MCF 10A (cell line): ENCODE results near the gene HEBP1. TPM values are rescaled to one million over a fixed set of nuclear protein-coding genes. Genes with fewer than 3 reads are reported as not detected.

Experiments
- BruUV-seq: library from RNA; stranded (reverse); fragments of 400-500 nt; replicated peaks from 2 replicates; lab custom pipeline; 2021; lab: Mats Ljungman, UMichigan
- CTCF ChIA-PET: fragments of 300-600 bp; sonication (Branson Sonifier 250); formaldehyde crosslinking; extraction: SDS; loops from one replicate; lab custom pipeline; 2021; ENCODE audit warnings: antibody characterized with exemption, inconsistent platforms; lab: Yijun Ruan, JAX
- POLR2A ChIA-PET: fragments of 300-600, 350-650 bp; sonication (Branson Sonifier 250); formaldehyde crosslinking; extraction: SDS; loops from one replicate; lab custom pipeline; 2020; ENCODE audit warnings: antibody characterized with exemption, inconsistent platforms; lab: Yijun Ruan, JAX
- DNase-seq: peaks from one replicate; pipeline ENCODE4 v3.0.0-alpha.2; 2018; ENCODE audit not compliant: unreplicated experiment
- H3K27ac Mint-ChIP-seq: one replicate; pipeline ENCODE4 v1.8.0; 2022; ENCODE audit warnings: mild to moderate bottlenecking, low read depth, mixed read lengths; ENCODE audit not compliant: unreplicated experiment
- H3K27me3 Mint-ChIP-seq: one replicate; pipeline ENCODE4 v1.8.0; 2022; ENCODE audit warnings: mixed read lengths; ENCODE audit not compliant: insufficient read depth, unreplicated experiment
- H3K36me3 Mint-ChIP-seq: one replicate; pipeline ENCODE4 v1.8.0; 2022; ENCODE audit warnings: mild to moderate bottlenecking, moderate library complexity, mixed read lengths; ENCODE audit not compliant: insufficient read depth, unreplicated experiment
- H3K4me1 Mint-ChIP-seq: one replicate; pipeline ENCODE4 v1.8.0; 2022; ENCODE audit warnings: mixed read lengths; ENCODE audit not compliant: insufficient read depth, unreplicated experiment
- H3K4me3 Mint-ChIP-seq: one replicate; pipeline ENCODE4 v1.8.0; 2022; ENCODE audit warnings: mild to moderate bottlenecking, moderate library complexity, mixed read lengths; ENCODE audit not compliant: unreplicated experiment
- H3K9me3 Mint-ChIP-seq: one replicate; pipeline ENCODE4 v1.8.0; 2022; ENCODE audit warnings: mixed read lengths; ENCODE audit not compliant: unreplicated experiment
- CTCF ChIP-seq: fragments of 200-600 bp; IDR thresholded peaks from one replicate; pipeline ENCODE4 v1.8.0; 2022; ENCODE audit warnings: antibody characterized with exemption, mild to moderate bottlenecking; ENCODE audit not compliant: unreplicated experiment
- intact Hi-C: fragments of 100-400 bp; cut with micrococcal nuclease; formaldehyde crosslinking; loops from 2 replicates; pipeline ENCODE4 v1.14.1; 2022
- total RNA-seq: library from RNA; stranded (reverse); gene quantifications from 2 replicates; pipeline ENCODE4 v1.2.3, GENCODE V29; 2022

The HEBP1 gene
- total RNA-seq, 1 experiment from 2014 or later, result 30.8 TPM

GRCh38 chr12:13032164-13032563, 32.1 kb upstream of the HEBP1 start:
- no peak for DNase-seq
- POLR2A ChIA-PET, result no interaction called here
- no peaks in the 10 kb centered on the region for H3K27me3 Mint-ChIP-seq
- H3K9me3 Mint-ChIP-seq, result no peaks in the 10 kb centered on the region
- H3K27ac Mint-ChIP-seq, result no peak overlapping the region
- no peak for TF ChIP-seq CTCF
- no TSS peak for BruUV-seq
- CTCF ChIA-PET, result no interaction called here
- H3K36me3 Mint-ChIP-seq, result no peaks in the 10 kb centered on the region
- intact Hi-C loops, result no loop called here
- no peak overlapping the region for H3K4me3 Mint-ChIP-seq
- no peaks in the 10 kb centered on the region for H3K4me1 Mint-ChIP-seq

GRCh38 chr12:13030541-13031291, 30.7 kb upstream of the HEBP1 start:
- H3K9me3 Mint-ChIP-seq, result no peaks in the 10 kb centered on the region
- no TSS peak for BruUV-seq
- H3K4me3 Mint-ChIP-seq, result no peak overlapping the region
- CTCF ChIA-PET, result interaction anchor here (0.5 to 0.6 kb wide), 2 partner anchors 180 to 233 kb away, joined by 3 to 4 read pairs; no protein-coding TSS in a partner anchor
- DNase-seq, result no peak
- intact Hi-C loops, result no loop called here
- no peak for TF ChIP-seq CTCF
- no peaks in the 10 kb centered on the region for H3K27me3 Mint-ChIP-seq
- H3K27ac Mint-ChIP-seq, result no peak overlapping the region
- no peaks in the 10 kb centered on the region for H3K36me3 Mint-ChIP-seq
- H3K4me1 Mint-ChIP-seq, result no peaks in the 10 kb centered on the region
- POLR2A ChIA-PET, result no interaction called here

- no TSS peak for BruUV-seq
- Mint-ChIP-seq H3K36me3 (no peaks in the 10 kb centered on the region), H3K27me3 (no peaks in the 10 kb centered on the region), H3K4me1 (no peaks in the 10 kb centered on the region), H3K4me3 (no peak overlapping the region), H3K9me3 (no peaks in the 10 kb centered on the region), H3K27ac (no peak overlapping the region)
- DNase-seq, result no peak
- intact Hi-C loops, result no loop called here
- CTCF ChIA-PET, result no interaction called here
- POLR2A ChIA-PET, result no interaction called here
- TF ChIP-seq CTCF, result no peak
Observed at GRCh38 chr12:13028825-13029570, 28.9 kb upstream of the HEBP1 start.

GRCh38 chr12:13027508-13027907, 27.4 kb upstream of the HEBP1 start:
- Mint-ChIP-seq H3K27ac (no peak overlapping the region), H3K9me3 (no peaks in the 10 kb centered on the region), H3K27me3 (no peaks in the 10 kb centered on the region), H3K4me1 (no peaks in the 10 kb centered on the region), H3K4me3 (no peak overlapping the region), H3K36me3 (no peaks in the 10 kb centered on the region)
- no peak for TF ChIP-seq CTCF
- ChIA-PET POLR2A (interaction anchor here (0.5 kb wide), 1 partner anchor 52 kb away, joined by 3 read pairs; no protein-coding TSS in a partner anchor), CTCF (interaction anchor here (0.5 to 0.6 kb wide), 2 partner anchors 9 to 111 kb away, joined by 3 to 4 read pairs; no protein-coding TSS in a partner anchor)
- no TSS peak for BruUV-seq
- intact Hi-C loops, result no loop called here
- DNase-seq, result no peak
